Panc1 (cell line): ENCODE measurements around the gene KIFC3. TPM values are rescaled to one million over a fixed set of nuclear protein-coding genes. Genes with fewer than 3 reads are reported as not detected.

Source experiments
- ATAC-seq: fragments of 200-7000 bp; cut with Tn5 transposase; 2 replicates; pipeline ENCODE4 v1.9.1; 2020; ENCODE audit warnings: mild to moderate bottlenecking, moderate library complexity
- BruUV-seq: library from RNA; stranded (reverse); fragments of 400-500 nt; replicated peaks from 2 replicates; lab custom pipeline; 2021; lab: Mats Ljungman, UMichigan
- CTCF ChIA-PET: fragments of 300-600 bp; sonication (Branson Sonifier 250); formaldehyde crosslinking; loops from one replicate; lab custom pipeline; 2022; ENCODE audit warnings: antibody characterized with exemption; lab: Charles Lee
- POLR2A ChIA-PET: fragments of 300-600 bp; sonication (Branson Sonifier 250); formaldehyde crosslinking; loops from one replicate; lab custom pipeline; 2022; ENCODE audit warnings: antibody characterized with exemption; lab: Charles Lee
- DNase-seq: peaks from one replicate; pipeline ENCODE4 v3.0.0-alpha.2; 2010; ENCODE audit warnings: low read depth, low spot score
- H3K27ac ChIP-seq: 2 replicates; pipeline ENCODE4 v1.5.1; 2011; ENCODE audit warnings: mild to moderate bottlenecking, low read length, inconsistent platforms
- H3K27me3 ChIP-seq: fragments of 200-500 bp; sonication (Bioruptor generic); 2 replicates; pipeline ENCODE4 v1.6.0; 2014; ENCODE audit warnings: low read length, inconsistent platforms; ENCODE audit not compliant: control insufficient read depth, insufficient read depth
- H3K36me3 ChIP-seq: fragments of 200-500 bp; sonication (Bioruptor generic); 2 replicates; pipeline ENCODE4 v1.5.1; 2014; ENCODE audit warnings: inconsistent platforms, mild to moderate bottlenecking, low read length, moderate library complexity; ENCODE audit not compliant: control insufficient read depth, insufficient read depth
- H3K4me1 ChIP-seq: 2 replicates; pipeline ENCODE4 v1.5.1; 2011; ENCODE audit warnings: inconsistent platforms, mild to moderate bottlenecking, low read length, moderate library complexity; ENCODE audit not compliant: control insufficient read depth, insufficient read depth
- H3K4me3 ChIP-seq, 2 experiments: 2 replicates each; pipeline ENCODE4 v1.5.1; 2011 to 2012; ENCODE audit warnings: low read depth in 2 of 2, low read length in 2 of 2, mild to moderate bottlenecking in 2 of 2, inconsistent platforms in 1 of 2, moderate library complexity in 1 of 2
- H3K9me3 ChIP-seq: fragments of 200-500 bp; sonication (Bioruptor generic); 2 replicates; pipeline ENCODE4 v1.5.1; 2014; ENCODE audit warnings: low read depth, mild to moderate bottlenecking, inconsistent platforms, low read length, moderate library complexity; ENCODE audit not compliant: control insufficient read depth, insufficient read depth
- POLR2AphosphoS5 ChIP-seq: IDR thresholded peaks from 2 replicates; pipeline ENCODE4 v1.6.1; 2012; ENCODE audit warnings: mild to moderate bottlenecking, low read depth, low read length, moderate library complexity
- REST ChIP-seq, 2 experiments: IDR thresholded peaks; 2 replicates each; pipeline ENCODE4 v1.6.1; 2011 to 2012; ENCODE audit warnings: low read depth in 2 of 2, control low read depth in 1 of 2, low read length in 1 of 2, mild to moderate bottlenecking in 1 of 2, moderate library complexity in 1 of 2; ENCODE audit not compliant: insufficient read depth in 1 of 2
- SIN3A ChIP-seq: IDR thresholded peaks from 2 replicates; pipeline ENCODE4 v1.6.1; 2012; ENCODE audit warnings: low read depth, mild to moderate bottlenecking, low read length, moderate library complexity, borderline replicate concordance; ENCODE audit not compliant: insufficient read depth
- TCF7L2 ChIP-seq: IDR thresholded peaks from 2 replicates; pipeline ENCODE4 v1.6.1; 2011; ENCODE audit warnings: mild to moderate bottlenecking, low read depth, low read length, inconsistent platforms
- in situ Hi-C: cut with HindIII; loops from 2 replicates; pipeline ENCODE4 v1.10.0; 2016; ENCODE audit warnings: low sequenced_read_pairs, low pct_unique_long_range_greater_than_20kb
- intact Hi-C: fragments of 100-400 bp; cut with micrococcal nuclease; formaldehyde crosslinking; loops from one replicate; pipeline ENCODE4 v1.10.0; 2022; ENCODE audit not compliant: unreplicated experiment
- total RNA-seq: library from RNA; stranded (reverse); gene quantifications from one replicate; pipeline ENCODE4 v1.2.1, GENCODE V29; 2021; ENCODE audit not compliant: unreplicated experiment
- TF ChIP-seq, protein P1 (sequence below): fragments of 450-650 bp; IDR thresholded peaks from 2 replicates; pipeline ENCODE4 v1.5.1; 2017; ENCODE audit warnings: mild to moderate bottlenecking

KIFC3 gene
- total RNA-seq, 1 experiment from 2014 or later, result 51.5 TPM

DNA sequence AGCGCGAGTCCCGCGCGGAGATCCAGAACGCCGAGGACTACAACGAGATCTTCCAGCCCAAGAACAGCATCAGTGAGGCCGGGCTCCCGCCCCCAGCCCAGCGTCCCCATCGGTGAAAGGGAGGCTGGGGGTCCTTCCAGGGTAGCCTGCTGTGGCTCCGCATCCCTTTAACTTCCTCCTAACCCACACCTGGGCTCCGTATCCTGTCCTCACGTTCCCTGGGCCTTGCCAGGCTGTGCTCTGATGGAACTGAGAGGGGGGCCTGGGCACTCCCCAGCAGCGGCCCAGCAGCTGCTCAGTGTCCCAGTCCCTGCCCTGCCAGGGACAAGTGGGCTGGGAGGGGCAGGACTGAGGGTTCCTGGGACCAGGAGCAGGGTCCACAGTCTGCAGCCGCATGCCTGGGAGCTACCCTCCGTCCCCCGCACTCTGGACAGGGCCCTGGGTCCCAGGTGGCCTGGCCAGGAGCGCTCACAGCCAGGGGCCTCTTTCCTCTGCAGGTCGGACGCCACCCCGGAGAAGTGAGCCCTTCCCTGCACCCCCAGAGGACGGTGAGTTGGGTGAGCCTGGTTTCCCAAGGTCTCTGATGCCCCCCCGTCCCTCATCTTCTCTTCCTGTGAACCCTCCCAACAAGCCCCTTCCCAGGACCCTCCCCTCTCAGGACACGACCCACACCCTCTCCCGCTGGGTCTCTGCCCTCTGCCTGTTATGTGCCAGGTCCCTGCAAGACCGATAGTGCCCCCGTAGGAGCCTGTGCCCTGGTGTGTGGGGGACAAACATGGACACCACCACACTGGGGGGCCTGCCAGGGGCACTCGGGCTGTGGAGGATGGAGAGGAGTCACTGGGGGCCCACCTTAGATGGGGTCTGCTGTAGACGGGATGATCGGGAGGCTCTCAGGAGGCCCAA, 48.6 kb downstream of the KIFC3 start:
- TF ChIP-seq REST (IDR thresholded peaks at IDR 0.05; ENCODE audit: insufficient read depth in 1 of 2, low read depth in 2 of 2, low read length in 1 of 2) (no peak), SIN3A (no peak), TCF7L2 (no peak), POLR2AphosphoS5 (no peak)
- TF ChIP-seq, protein P1, sequence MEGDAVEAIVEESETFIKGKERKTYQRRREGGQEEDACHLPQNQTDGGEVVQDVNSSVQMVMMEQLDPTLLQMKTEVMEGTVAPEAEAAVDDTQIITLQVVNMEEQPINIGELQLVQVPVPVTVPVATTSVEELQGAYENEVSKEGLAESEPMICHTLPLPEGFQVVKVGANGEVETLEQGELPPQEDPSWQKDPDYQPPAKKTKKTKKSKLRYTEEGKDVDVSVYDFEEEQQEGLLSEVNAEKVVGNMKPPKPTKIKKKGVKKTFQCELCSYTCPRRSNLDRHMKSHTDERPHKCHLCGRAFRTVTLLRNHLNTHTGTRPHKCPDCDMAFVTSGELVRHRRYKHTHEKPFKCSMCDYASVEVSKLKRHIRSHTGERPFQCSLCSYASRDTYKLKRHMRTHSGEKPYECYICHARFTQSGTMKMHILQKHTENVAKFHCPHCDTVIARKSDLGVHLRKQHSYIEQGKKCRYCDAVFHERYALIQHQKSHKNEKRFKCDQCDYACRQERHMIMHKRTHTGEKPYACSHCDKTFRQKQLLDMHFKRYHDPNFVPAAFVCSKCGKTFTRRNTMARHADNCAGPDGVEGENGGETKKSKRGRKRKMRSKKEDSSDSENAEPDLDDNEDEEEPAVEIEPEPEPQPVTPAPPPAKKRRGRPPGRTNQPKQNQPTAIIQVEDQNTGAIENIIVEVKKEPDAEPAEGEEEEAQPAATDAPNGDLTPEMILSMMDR, result no peak
- ATAC-seq, result no peak
- ChIA-PET POLR2A (no interaction called here), CTCF (no interaction called here)
- no TSS peak for BruUV-seq
- no peak for DNase-seq
- Histone ChIP-seq H3K36me3 (no peaks in the 10 kb centered on the region), H3K27me3 (no peaks in the 10 kb centered on the region), H3K9me3 (no peaks in the 10 kb centered on the region), H3K4me1 (no peaks in the 10 kb centered on the region), H3K27ac (no peak overlapping the region), H3K4me3 (no peak overlapping the region)
- intact Hi-C loops, result loop anchor here (10.0 kb wide), 1 partner anchor 251 kb away; the partner anchor contains the start of genes USB1 and ZNF319
- in situ Hi-C loops, result no loop called here

- Histone ChIP-seq H3K4me1 (no peaks in the 10 kb centered on the region), H3K27ac (no peak overlapping the region), H3K36me3 (no peaks in the 10 kb centered on the region), H3K27me3 (no peaks in the 10 kb centered on the region), H3K9me3 (no peaks in the 10 kb centered on the region), H3K4me3 (no peak overlapping the region)
- ATAC-seq, result no peak
- no peak for DNase-seq
- in situ Hi-C loops, result no loop called here
- POLR2A ChIA-PET, result no interaction called here
- no peak for TF ChIP-seq SIN3A
- TF ChIP-seq POLR2AphosphoS5, result no peak
- TF ChIP-seq TCF7L2, result no peak
- TF ChIP-seq, protein P1, result no peak
- no peak for TF ChIP-seq REST (IDR thresholded peaks at IDR 0.05; ENCODE audit: insufficient read depth in 1 of 2, low read depth in 2 of 2, low read length in 1 of 2)
- BruUV-seq, result no TSS peak
- intact Hi-C loops, result loop anchor here (10.0 kb wide), 1 partner anchor 252 kb away; the partner anchor contains the start of genes USB1 and ZNF319
- CTCF ChIA-PET, result no interaction called here
Observed at GRCh38 chr16:57752581-57753447, 49.5 kb downstream of the KIFC3 start.
